UCSD-AML1 (cell line): Measurements from ENCODE around the gene EFEMP1.

Experiments used
- DNase-seq: peaks from one replicate; lab custom pipeline; 2025; ENCODE audit not compliant: unreplicated experiment; lab: John Stamatoyannopoulos, UW

EFEMP1 gene

GRCh38 chr2:55923091-55923981 is at the start of gene EFEMP1:
EFEMP1 (minus strand) TSS chr2:55923782; CDS start chr2:55922440, 1,342 bp downstream.
- DNase-seq: no peak

GRCh38 chr2:55970500-55970899 is 46.9 kb upstream of the EFEMP1 start:
- no peak for DNase-seq

- DNase-seq: no peak
Observed at GRCh38 chr2:55968941-55969340, 45.4 kb upstream of the EFEMP1 start.

- DNase-seq: peak; percentile 8
Observed at GRCh38 chr2:55966401-55967118, 43.0 kb upstream of the EFEMP1 start.

- DNase-seq: no peak
Observed at GRCh38 chr2:55965966-55966365, 42.4 kb upstream of the EFEMP1 start.

GRCh38 chr2:55965276-55965675 is 41.7 kb upstream of the EFEMP1 start:
- DNase-seq: no peak

GRCh38 chr2:55962915-55963314 is 39.3 kb upstream of the EFEMP1 start:
- DNase-seq: no peak

- DNase-seq: no peak
Observed at GRCh38 chr2:55961318-55961911, 37.8 kb upstream of the EFEMP1 start.

- DNase-seq: no peak
Observed at GRCh38 chr2:55958756-55959155, 35.2 kb upstream of the EFEMP1 start.

GRCh38 chr2:55957142-55957541 is 33.6 kb upstream of the EFEMP1 start:
- no peak for DNase-seq

GRCh38 chr2:55954306-55955035 is 30.9 kb upstream of the EFEMP1 start:
- DNase-seq: no peak

- no peak for DNase-seq
Observed at GRCh38 chr2:55952415-55952814, 28.8 kb upstream of the EFEMP1 start.

- no peak for DNase-seq
Observed at GRCh38 chr2:55951533-55951932, 28.0 kb upstream of the EFEMP1 start.

GRCh38 chr2:55949613-55950012 is 26.0 kb upstream of the EFEMP1 start:
- no peak for DNase-seq

- no peak for DNase-seq
Observed at GRCh38 chr2:55949211-55949610, 25.6 kb upstream of the EFEMP1 start.

GRCh38 chr2:55948176-55948923 is 24.8 kb upstream of the EFEMP1 start:
- DNase-seq: no peak

GRCh38 chr2:55947752-55948151 is 24.2 kb upstream of the EFEMP1 start:
- no peak for DNase-seq

- DNase-seq: no peak
Observed at GRCh38 chr2:55946793-55947192, 23.2 kb upstream of the EFEMP1 start.

- no peak for DNase-seq
Observed at GRCh38 chr2:55943466-55943865, 19.9 kb upstream of the EFEMP1 start.

- DNase-seq: no peak
Observed at GRCh38 chr2:55936351-55936750, 12.8 kb upstream of the EFEMP1 start.
